Measurements from ENCODE around the gene STIMATE.

The STIMATE gene

GRCh38 chr3:52849656-52850055, 47.7 kb downstream of the STIMATE start:
- no peak for TF ChIP-seq CTCF (IDR thresholded peaks at IDR 0.05; ENCODE audit: control insufficient read depth, extremely low read depth, insufficient read depth)
- H3K4me3 ChIP-seq (ENCODE audit: low read depth, low read length) = no peak overlapping the region
- no peak for DNase-seq (ENCODE audit: low read depth)

GRCh38 chr3:52848617-52849016, 48.7 kb downstream of the STIMATE start:
- TF ChIP-seq CTCF (IDR thresholded peaks at IDR 0.05; ENCODE audit: control insufficient read depth, extremely low read depth, insufficient read depth) = no peak

GRCh38 chr3:52847726-52848125, 49.6 kb downstream of the STIMATE start:
- no peak for TF ChIP-seq CTCF (IDR thresholded peaks at IDR 0.05; ENCODE audit: control insufficient read depth, extremely low read depth, insufficient read depth)
- no peak overlapping the region for H3K4me3 ChIP-seq (ENCODE audit: low read depth, low read length)
- no peak for DNase-seq (ENCODE audit: low read depth)

More at GRCh38 chr3:52848617-52849016, 48.7 kb downstream of the STIMATE start:
- H3K4me3 ChIP-seq (ENCODE audit: low read depth, low read length) = no peak overlapping the region
- DNase-seq (ENCODE audit: low read depth) = no peak

- no peak for TF ChIP-seq CTCF (IDR thresholded peaks at IDR 0.05; ENCODE audit: control insufficient read depth, extremely low read depth, insufficient read depth)
- no peak for DNase-seq (ENCODE audit: low read depth)
- H3K4me3 ChIP-seq (ENCODE audit: low read depth, low read length) = no peak overlapping the region
Observed at GRCh38 chr3:52847241-52847640, 50.1 kb downstream of the STIMATE start.

GRCh38 chr3:52846432-52846965, 50.8 kb downstream of the STIMATE start:
- H3K4me3 ChIP-seq (ENCODE audit: low read depth, low read length) = no peak overlapping the region
- TF ChIP-seq CTCF (IDR thresholded peaks at IDR 0.05; ENCODE audit: control insufficient read depth, extremely low read depth, insufficient read depth) = no peak
- DNase-seq (ENCODE audit: low read depth) = no peak

GRCh38 chr3:52845691-52846431, 51.5 kb downstream of the STIMATE start:
- H3K4me3 ChIP-seq (ENCODE audit: low read depth, low read length) = no peak overlapping the region
- no peak for DNase-seq (ENCODE audit: low read depth)
- TF ChIP-seq CTCF (IDR thresholded peaks at IDR 0.05; ENCODE audit: control insufficient read depth, extremely low read depth, insufficient read depth) = peak; percentile 17; the same call in 1 of the 2 replicates
